Thoracic aorta (tissue), 2 donors: ENCODE data around the gene PTPDC1. TPM values are rescaled to one million over a fixed set of nuclear protein-coding genes. Genes with fewer than 3 reads are reported as not detected.

Experiments used
- ATAC-seq: fragments of 150-250 bp; one replicate; pipeline ENCODE4 v1.8.0; 2017; ENCODE audit warnings: low read depth; ENCODE audit not compliant: insufficient number of reproducible peaks, low FRiP score
- DNase-seq: peaks from one replicate; pipeline ENCODE4 v3.0.0-alpha.2; 2020; ENCODE audit warnings: low spot score
- H3K27ac ChIP-seq, 2 donors: fragments of 200-600 bp; sonication (generic); 1 replicate in 1 of 2; 2 replicates in 1 of 2; pipeline ENCODE4 v1.5.1; 2016; ENCODE audit warnings: mild to moderate bottlenecking in 2 of 2, moderate library complexity in 2 of 2
- H3K27me3 ChIP-seq: fragments of 200-600 bp; sonication (generic); replicated peaks from 2 replicates; pipeline ENCODE4 v1.6.0; 2016; ENCODE audit warnings: mild to moderate bottlenecking; ENCODE audit not compliant: insufficient read depth
- H3K36me3 ChIP-seq: fragments of 200-600 bp; sonication (generic); one replicate; pipeline ENCODE4 v1.5.1; 2016
- H3K4me1 ChIP-seq, 2 donors: fragments of 200-600 bp; sonication (generic); 1 replicate in 1 of 2; 2 replicates in 1 of 2; pipeline versions ENCODE4 v1.5.1 to v1.6.0; 2016; ENCODE audit warnings: low read depth in 2 of 2, mild to moderate bottlenecking in 1 of 2; ENCODE audit not compliant: control insufficient read depth in 1 of 2
- H3K4me3 ChIP-seq: fragments of 200-600 bp; sonication (generic); 2 replicates; pipeline ENCODE4 v1.5.1; 2016; ENCODE audit warnings: mild to moderate bottlenecking
- H3K9me3 ChIP-seq: fragments of 200-600 bp; sonication (generic); 2 replicates; pipeline ENCODE4 v1.5.1; 2016
- total RNA-seq, 2 donors: library from RNA; depleted of rRNA; stranded (reverse); fragments of >200 nt; gene quantifications; one replicate each; pipeline versions ENCODE4 v1.1.0 to v1.2.3, GENCODE V29; 2016
- TF ChIP-seq, protein P1 (sequence below): fragments of 200-600 bp; sonication (generic); IDR thresholded peaks from one replicate; pipeline ENCODE4 v1.5.1; 2019; ENCODE audit warnings: antibody characterized with exemption

Gene PTPDC1
- total RNA-seq, 2 donors from 2014 or later = 24.8 to 25.7 TPM

DNA sequence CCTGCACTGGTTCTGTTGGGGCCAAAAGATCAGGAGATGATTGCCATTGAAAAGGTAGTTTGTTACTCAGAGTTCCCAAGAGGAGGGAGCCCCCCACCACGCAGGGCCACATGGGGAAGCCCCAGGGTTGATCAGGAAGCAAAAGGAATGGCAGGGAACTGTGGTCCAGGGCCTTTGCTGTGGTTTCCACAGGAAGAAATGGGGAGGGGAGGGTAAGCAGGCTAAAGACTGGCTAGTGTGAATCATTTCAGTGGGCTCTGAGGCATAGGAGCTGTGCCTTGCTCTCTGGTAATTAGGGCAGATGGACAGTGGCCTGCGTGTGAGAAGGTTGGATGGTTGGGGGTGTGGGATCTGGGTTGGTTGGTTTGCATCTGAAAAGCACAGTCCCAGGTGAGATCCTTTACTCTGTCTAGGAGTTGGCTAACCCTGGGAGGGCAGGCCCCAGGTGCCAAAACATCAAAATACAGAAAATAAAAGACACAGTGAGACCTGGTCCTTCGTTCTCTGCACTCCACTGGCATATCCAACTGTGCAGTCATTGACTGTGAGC is 66.1 kb downstream of the PTPDC1 start:
- no peak overlapping the region for H3K27ac ChIP-seq
- TF ChIP-seq, protein P1, sequence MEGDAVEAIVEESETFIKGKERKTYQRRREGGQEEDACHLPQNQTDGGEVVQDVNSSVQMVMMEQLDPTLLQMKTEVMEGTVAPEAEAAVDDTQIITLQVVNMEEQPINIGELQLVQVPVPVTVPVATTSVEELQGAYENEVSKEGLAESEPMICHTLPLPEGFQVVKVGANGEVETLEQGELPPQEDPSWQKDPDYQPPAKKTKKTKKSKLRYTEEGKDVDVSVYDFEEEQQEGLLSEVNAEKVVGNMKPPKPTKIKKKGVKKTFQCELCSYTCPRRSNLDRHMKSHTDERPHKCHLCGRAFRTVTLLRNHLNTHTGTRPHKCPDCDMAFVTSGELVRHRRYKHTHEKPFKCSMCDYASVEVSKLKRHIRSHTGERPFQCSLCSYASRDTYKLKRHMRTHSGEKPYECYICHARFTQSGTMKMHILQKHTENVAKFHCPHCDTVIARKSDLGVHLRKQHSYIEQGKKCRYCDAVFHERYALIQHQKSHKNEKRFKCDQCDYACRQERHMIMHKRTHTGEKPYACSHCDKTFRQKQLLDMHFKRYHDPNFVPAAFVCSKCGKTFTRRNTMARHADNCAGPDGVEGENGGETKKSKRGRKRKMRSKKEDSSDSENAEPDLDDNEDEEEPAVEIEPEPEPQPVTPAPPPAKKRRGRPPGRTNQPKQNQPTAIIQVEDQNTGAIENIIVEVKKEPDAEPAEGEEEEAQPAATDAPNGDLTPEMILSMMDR = no peak
- H3K4me1 ChIP-seq = no peaks in the 10 kb centered on the region
- H3K9me3 ChIP-seq = no peaks in the 10 kb centered on the region
- no peaks in the 10 kb centered on the region for H3K36me3 ChIP-seq
- no peaks in the 10 kb centered on the region for H3K27me3 ChIP-seq
- ATAC-seq = no peak
- no peak for DNase-seq
- no peak overlapping the region for H3K4me3 ChIP-seq

DNA sequence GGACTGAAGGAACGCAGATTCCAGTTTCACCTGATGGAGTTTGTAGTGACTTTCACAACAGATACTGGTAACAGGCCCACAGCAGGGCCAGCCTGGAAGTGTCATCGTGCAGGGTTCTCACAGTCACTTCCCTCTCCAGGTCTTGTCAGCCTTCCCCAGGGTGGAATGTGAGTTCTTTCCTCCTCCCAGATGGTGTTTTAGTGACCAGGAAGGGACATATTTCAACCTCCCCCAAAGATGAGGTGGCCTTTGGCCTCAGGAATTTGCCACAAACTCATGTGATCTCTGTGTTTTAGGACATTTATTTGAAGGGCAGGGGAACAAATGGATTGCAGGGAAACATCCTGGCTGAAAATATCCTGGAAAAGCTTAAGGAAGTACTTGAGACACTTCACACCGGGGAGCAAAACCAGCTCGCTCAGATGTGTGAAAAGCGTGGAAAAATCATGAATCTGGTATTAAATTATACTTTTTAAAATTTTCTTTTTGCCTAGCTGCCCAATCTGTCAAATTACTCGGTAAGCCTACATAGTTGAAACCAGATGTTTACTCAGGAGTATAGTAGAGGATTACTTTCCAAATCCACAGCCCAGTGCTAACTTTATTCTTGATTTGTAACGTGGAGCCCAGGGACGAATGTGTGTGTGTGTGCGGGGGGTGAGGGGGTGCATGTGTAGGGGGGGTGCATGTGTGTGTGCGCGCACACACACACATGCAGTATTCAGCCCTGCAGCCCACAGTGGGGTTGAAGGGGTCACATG is 66.8 kb downstream of the PTPDC1 start:
- Histone ChIP-seq H3K36me3 (no peaks in the 10 kb centered on the region), H3K4me1 (peaks cover 0 to under 1% of the 10 kb centered on the region in 2 donors), H3K4me3 (no peak overlapping the region), H3K27me3 (no peaks in the 10 kb centered on the region), H3K9me3 (no peaks in the 10 kb centered on the region), H3K27ac (no peak overlapping the region)
- ATAC-seq (no peak), DNase-seq (no peak)
- TF ChIP-seq, protein P1 = no peak

DNA sequence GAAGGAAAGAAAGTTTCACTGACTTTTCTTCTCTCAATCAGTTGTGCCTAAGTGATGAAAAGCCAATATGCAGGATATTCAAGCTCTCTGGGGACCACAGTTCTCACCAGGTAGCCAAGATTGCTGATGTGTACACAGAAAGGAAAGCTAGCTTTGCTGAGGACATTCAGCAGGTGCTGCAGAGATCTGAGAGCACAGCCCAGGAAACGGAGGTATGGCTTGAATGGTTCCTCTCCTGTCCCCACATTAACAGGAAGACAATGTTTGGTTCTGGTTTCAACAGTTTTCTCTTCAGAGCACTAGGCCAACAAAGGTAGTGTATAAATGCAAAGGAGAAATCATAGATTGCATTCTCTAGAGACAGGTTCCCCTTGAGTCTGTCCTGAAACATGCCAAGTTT is 69.6 kb downstream of the PTPDC1 start:
- H3K4me1 ChIP-seq = peaks cover 9 to 22% of the 10 kb centered on the region in 2 donors
- DNase-seq (no peak), ATAC-seq (no peak)
- no peaks in the 10 kb centered on the region for H3K36me3 ChIP-seq
- TF ChIP-seq, protein P1 = no peak
- H3K4me3 ChIP-seq = no peak overlapping the region
- no peaks in the 10 kb centered on the region for H3K9me3 ChIP-seq
- H3K27me3 ChIP-seq = no peaks in the 10 kb centered on the region
- H3K27ac ChIP-seq = no peak overlapping the region

DNA sequence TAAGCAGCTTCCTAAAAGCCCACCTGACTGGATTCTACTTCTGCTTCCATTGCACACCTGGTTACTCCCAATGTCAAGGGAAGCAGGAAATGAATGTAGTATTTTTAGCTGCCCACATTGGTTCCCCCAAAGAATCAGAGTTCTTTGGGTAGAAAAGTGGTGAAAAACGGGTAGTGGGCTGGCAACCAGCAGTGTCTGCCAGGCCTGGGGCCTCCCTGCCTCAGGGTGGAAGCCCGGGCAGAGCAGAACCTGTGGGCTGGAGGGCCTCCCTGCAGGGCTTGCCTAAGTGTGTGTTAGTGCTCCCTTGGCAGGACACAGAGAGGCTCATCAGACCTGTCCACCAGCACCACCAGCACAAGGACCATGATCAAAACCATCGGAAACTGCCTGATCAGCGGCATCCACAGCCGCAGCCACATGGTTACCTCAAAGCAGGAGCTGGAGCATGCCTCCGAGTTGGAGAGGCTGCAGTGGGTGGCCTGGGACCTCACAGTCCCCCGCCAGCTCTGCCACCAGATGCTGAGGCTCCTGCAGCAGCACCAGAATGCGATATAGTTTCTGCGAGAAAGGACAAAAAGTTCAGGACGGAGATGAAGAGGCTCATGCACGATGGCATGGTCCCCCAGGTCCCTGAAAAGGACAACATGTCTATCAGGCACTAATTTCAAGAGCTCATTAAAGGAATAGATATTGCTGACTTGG is 72.2 kb downstream of the PTPDC1 start:
- H3K4me3 ChIP-seq = no peak overlapping the region
- peaks cover 18 to 37% of the 10 kb centered on the region in 2 donors for H3K4me1 ChIP-seq
- ATAC-seq = no peak
- H3K27ac ChIP-seq = peak overlapping the region; percentile 40 to 86
- H3K27me3 ChIP-seq = no peaks in the 10 kb centered on the region
- H3K9me3 ChIP-seq = no peaks in the 10 kb centered on the region
- DNase-seq = no peak
- H3K36me3 ChIP-seq = no peaks in the 10 kb centered on the region
- TF ChIP-seq, protein P1 = no peak
